ENCODE results near the gene ZNF273. TPM values are rescaled to one million over a fixed set of nuclear protein-coding genes. Genes with fewer than 3 reads are reported as not detected.

The ZNF273 gene
- total RNA-seq, 1 donor from 2014 or later, result 3.8 TPM

DNA sequence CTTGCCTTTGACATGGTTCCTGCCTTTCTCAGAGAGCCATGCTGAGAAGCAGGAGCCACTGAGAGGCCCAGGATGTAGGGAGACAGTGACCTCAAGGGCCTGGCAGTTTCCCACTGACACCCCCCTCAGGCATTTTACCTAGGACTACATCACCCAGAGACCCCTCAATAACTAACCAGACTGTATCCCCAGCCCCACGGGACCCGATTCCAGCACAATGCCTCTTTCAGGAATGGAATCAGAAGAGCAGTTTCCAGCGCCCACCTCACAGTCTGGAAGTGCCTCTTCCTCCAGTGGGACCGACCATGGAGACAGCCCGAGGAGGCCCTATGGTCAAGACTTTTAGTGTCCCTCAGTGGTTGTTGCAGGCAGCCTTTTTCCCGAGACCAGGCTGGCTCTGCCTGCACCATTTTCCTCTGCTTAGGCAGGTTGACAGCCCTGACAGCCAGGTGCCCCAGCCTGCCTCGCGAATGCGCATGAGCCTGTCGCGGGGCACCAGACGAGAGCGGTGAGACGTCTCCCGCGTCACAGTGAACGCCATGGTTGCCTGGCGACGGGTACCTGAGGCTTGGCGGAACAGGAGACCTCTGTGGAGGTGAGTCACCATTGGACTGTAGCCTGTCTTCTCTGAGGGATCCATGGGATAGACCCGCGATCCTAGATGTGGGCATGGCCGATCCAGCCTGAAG lies 28.4 kb upstream of the ZNF273 start:
- no peak for TF ChIP-seq CTCF (IDR thresholded peaks at IDR 0.05; ENCODE audit: insufficient read depth, low read length, poor library complexity, severe bottlenecking)
- no peak for DNase-seq (ENCODE audit: low read depth)
- no peaks in the 10 kb centered on the region for H3K36me3 ChIP-seq (ENCODE audit: control insufficient read depth, insufficient read depth, low read length)
- H3K4me3 ChIP-seq (ENCODE audit: low read depth, low read length), result no peak overlapping the region
- H3K27me3 ChIP-seq (ENCODE audit: control insufficient read depth, insufficient read depth, low read length), result peaks cover 8% of the 10 kb centered on the region

- no peak for DNase-seq (ENCODE audit: low read depth)
- Histone ChIP-seq H3K36me3 (ENCODE audit: control insufficient read depth, insufficient read depth, low read length) (no peaks in the 10 kb centered on the region), H3K4me3 (ENCODE audit: low read depth, low read length) (no peak overlapping the region), H3K27me3 (ENCODE audit: control insufficient read depth, insufficient read depth, low read length) (peaks cover 8% of the 10 kb centered on the region)
- no peak for TF ChIP-seq CTCF (IDR thresholded peaks at IDR 0.05; ENCODE audit: insufficient read depth, low read length, poor library complexity, severe bottlenecking)
Measured at GRCh38 chr7:64875258-64875657, 27.8 kb upstream of the ZNF273 start.

DNA sequence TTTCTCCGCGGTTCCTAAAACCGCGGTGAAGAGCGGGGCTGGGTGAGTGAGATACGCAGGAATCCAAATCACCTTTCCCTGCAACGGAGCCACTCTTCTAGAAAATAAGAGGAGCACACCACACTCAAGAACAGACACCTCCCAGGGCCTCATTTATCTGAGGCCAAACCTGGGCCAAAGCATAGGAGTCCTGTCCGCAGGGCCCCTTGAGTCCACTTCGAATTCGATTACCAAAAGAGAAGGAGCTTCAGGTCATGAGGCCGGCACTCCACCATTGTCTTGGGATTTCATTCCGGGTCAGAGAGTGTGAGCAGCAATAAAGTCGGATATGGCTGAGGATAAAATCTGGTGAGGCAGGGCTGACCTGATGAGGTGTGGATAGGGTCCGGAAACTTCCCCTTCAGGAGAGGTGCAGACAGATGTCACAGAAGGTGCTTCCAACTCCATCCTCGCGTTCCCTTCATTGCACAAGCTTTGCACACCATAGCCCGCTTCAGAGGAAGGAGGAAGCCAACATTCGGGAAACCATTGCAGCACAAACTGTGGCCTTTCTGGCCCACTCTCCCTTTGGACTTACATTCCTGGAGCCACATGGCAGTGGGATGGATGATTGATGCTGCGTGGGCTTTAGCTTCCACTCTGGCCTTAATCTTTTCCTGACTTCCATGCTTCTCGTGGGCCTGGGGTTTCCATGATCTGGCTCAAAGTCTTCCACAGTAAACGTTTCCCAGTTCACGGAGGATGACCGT lies 27.2 kb upstream of the ZNF273 start:
- no peaks in the 10 kb centered on the region for H3K36me3 ChIP-seq (ENCODE audit: control insufficient read depth, insufficient read depth, low read length)
- H3K27me3 ChIP-seq (ENCODE audit: control insufficient read depth, insufficient read depth, low read length), result peaks cover 8% of the 10 kb centered on the region
- no peak for TF ChIP-seq CTCF (IDR thresholded peaks at IDR 0.05; ENCODE audit: insufficient read depth, low read length, poor library complexity, severe bottlenecking)
- no peak overlapping the region for H3K4me3 ChIP-seq (ENCODE audit: low read depth, low read length)
- DNase-seq (ENCODE audit: low read depth), result no peak

GRCh38 chr7:64876792-64877713 lies 26.0 kb upstream of the ZNF273 start:
- Histone ChIP-seq H3K36me3 (ENCODE audit: control insufficient read depth, insufficient read depth, low read length) (no peaks in the 10 kb centered on the region), H3K27me3 (ENCODE audit: control insufficient read depth, insufficient read depth, low read length) (peaks cover 8% of the 10 kb centered on the region), H3K4me3 (ENCODE audit: low read depth, low read length) (peak overlapping the region; percentile 28)
- TF ChIP-seq CTCF (IDR thresholded peaks at IDR 0.05; ENCODE audit: insufficient read depth, low read length, poor library complexity, severe bottlenecking), result no peak
- no peak for DNase-seq (ENCODE audit: low read depth)

DNA sequence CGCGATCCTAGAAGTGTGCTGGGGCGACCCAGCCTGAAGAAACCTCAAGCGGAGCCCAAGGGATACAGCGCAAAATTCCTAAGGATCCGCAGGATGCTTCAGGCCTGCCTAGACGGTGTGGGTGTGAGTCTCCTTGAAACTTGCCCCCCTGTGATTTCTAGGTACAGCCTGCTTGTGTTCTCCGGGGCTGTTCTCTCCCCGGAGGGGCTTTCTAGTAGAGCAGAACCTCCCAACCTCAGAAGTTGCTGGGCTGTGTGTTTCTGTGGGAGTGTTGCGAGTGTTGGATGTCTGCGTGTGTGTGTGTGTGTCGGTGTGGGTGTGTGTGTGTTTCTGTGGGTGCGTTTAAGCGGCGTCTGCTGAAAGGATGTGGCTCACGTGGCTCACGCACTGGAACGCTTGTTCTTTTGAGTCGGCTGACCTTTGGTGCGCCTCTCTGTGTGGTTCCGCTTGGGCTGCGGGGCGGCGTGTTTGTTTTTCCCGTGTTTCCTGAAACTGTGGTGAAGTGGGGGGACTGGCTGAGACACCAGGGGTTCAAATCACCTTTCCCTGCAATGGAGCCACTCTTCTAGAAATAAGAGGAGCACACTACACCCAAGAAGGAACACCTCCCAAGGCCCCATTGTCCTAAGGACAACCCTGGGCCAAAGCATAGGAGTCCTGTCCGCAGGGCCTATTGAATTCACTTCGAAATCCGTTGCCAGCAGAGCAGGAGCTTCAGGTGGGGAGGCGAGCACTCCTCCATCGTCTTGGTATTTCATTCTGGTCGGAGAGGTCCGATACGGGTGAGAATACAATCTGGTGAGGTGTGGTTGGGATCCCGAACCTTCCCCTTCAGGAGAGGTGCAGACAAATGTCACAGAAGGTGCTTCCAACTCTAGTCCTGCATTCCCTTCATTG lies 25.1 kb upstream of the ZNF273 start:
- Histone ChIP-seq H3K36me3 (ENCODE audit: control insufficient read depth, insufficient read depth, low read length) (no peaks in the 10 kb centered on the region), H3K27me3 (ENCODE audit: control insufficient read depth, insufficient read depth, low read length) (peaks cover 17% of the 10 kb centered on the region), H3K4me3 (ENCODE audit: low read depth, low read length) (peak overlapping the region; percentile 28)
- TF ChIP-seq CTCF (IDR thresholded peaks at IDR 0.05; ENCODE audit: insufficient read depth, low read length, poor library complexity, severe bottlenecking), result no peak
- DNase-seq (ENCODE audit: low read depth), result no peak
